Measurements from ENCODE around the gene PLXNA2.

The PLXNA2 gene

GRCh38 chr1:208041505-208041904, 202.7 kb downstream of the PLXNA2 start:
- Histone ChIP-seq H3K4me3 (ENCODE audit: low read depth, low read length) (no peak overlapping the region), H3K4me1 (0 out of 2 replicates have a peak, but pooled peaks cover 1% of the 10 kb centered on the region), H3K27me3 (no peaks in the 10 kb centered on the region), H3K36me3 (peaks cover 22% of the 10 kb centered on the region), H3K9me3 (no peaks in the 10 kb centered on the region)
- TF ChIP-seq CTCF (IDR thresholded peaks at IDR 0.05; ENCODE audit: low read depth, low read length), result no peak
- DNase-seq, result no peak

DNA sequence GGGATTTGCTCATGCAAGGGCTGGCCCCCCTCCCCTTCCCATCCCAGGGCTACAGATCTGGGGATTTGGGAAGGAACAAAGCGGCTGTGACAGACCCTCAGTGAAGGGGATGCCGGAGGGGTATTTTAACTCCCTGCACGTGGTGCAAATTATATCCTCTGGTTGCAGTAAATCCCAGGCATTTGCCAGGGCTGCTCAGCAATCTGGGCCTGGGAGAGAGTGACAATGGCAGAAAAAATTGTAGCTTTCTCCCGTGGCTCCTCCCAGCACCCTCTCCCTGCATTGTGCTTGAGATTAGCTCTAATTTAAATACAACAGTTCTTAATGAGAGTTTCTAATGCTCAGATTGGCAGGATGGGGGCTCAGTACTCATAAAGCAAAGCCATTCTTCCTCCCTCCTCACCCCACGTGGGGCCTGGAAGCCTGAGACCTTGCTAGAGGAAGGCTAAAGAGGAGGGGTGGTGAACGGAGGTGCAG, 203.3 kb downstream of the PLXNA2 start:
- Histone ChIP-seq H3K4me1 (0 out of 2 replicates have a peak, but pooled peaks cover 2% of the 10 kb centered on the region), H3K36me3 (peaks cover 21% of the 10 kb centered on the region), H3K9me3 (no peaks in the 10 kb centered on the region), H3K4me3 (ENCODE audit: low read depth, low read length) (no peak overlapping the region), H3K27me3 (no peaks in the 10 kb centered on the region)
- TF ChIP-seq CTCF (IDR thresholded peaks at IDR 0.05; ENCODE audit: low read depth, low read length), result no peak
- no peak for DNase-seq

- Histone ChIP-seq H3K9me3 (no peaks in the 10 kb centered on the region), H3K27me3 (no peaks in the 10 kb centered on the region), H3K36me3 (peaks cover 18% of the 10 kb centered on the region), H3K4me3 (ENCODE audit: low read depth, low read length) (no peak overlapping the region), H3K4me1 (0 out of 2 replicates have a peak, but pooled peaks cover 2% of the 10 kb centered on the region)
- no peak for TF ChIP-seq CTCF (IDR thresholded peaks at IDR 0.05; ENCODE audit: low read depth, low read length)
- no peak for DNase-seq
These were observed 204.4 kb downstream of the PLXNA2 start for GRCh38 chr1:208039536-208040332.

- 0 out of 2 replicates have a peak, but pooled peaks cover 2% of the 10 kb centered on the region for H3K4me1 ChIP-seq
- H3K27me3 ChIP-seq, result no peaks in the 10 kb centered on the region
- no peak for TF ChIP-seq CTCF (IDR thresholded peaks at IDR 0.05; ENCODE audit: low read depth, low read length)
- no peak for DNase-seq
- no peaks in the 10 kb centered on the region for H3K9me3 ChIP-seq
- peaks cover 21% of the 10 kb centered on the region for H3K36me3 ChIP-seq
- H3K4me3 ChIP-seq (ENCODE audit: low read depth, low read length), result no peak overlapping the region
These were observed 205.9 kb downstream of the PLXNA2 start for GRCh38 chr1:208038303-208038702.

- Histone ChIP-seq H3K4me3 (ENCODE audit: low read depth, low read length) (no peak overlapping the region), H3K36me3 (peaks cover 27% of the 10 kb centered on the region), H3K4me1 (0 out of 2 replicates have a peak, but pooled peaks cover 2% of the 10 kb centered on the region), H3K9me3 (no peaks in the 10 kb centered on the region), H3K27me3 (no peaks in the 10 kb centered on the region)
- DNase-seq, result no peak
- TF ChIP-seq CTCF (IDR thresholded peaks at IDR 0.05; ENCODE audit: low read depth, low read length), result no peak
These were observed 207.0 kb downstream of the PLXNA2 start for GRCh38 chr1:208036918-208037766.

All from BE2C (cell line).